Right ventricle myocardium inferior (tissue), 1 donor: ENCODE measurements around the gene TRMT1L. TPM values are rescaled to one million over a fixed set of nuclear protein-coding genes. Genes with fewer than 3 reads are reported as not detected.

Experiments
- ATAC-seq: fragments of 200-7000 bp; cut with Tn5 transposase; one replicate; pipeline ENCODE4 v1.9.1; 2020; ENCODE audit warnings: mild to moderate bottlenecking, moderate library complexity
- DNase-seq: peaks from one replicate; pipeline ENCODE4 v3.0.0; 2021; ENCODE audit errors: missing footprints
- intact Hi-C: fragments of 100-400 bp; cut with DNase I; formaldehyde crosslinking; loops from one replicate; pipeline ENCODE4 v1.11.0; 2022
- total RNA-seq: library from RNA; stranded (reverse); fragmentation: NEBNext Ultra II Directional; extraction: Animal tissue kit (Norgen Biotek cat#: 25700); gene quantifications from one replicate; pipeline ENCODE4 v1.2.1, GENCODE V29; 2021
- donor health status: DM: no; HTN: yes; CAD: no; lungs with severe emphysema.

TRMT1L gene
- total RNA-seq, 1 donor from 2014 or later = 27.6 TPM

DNA sequence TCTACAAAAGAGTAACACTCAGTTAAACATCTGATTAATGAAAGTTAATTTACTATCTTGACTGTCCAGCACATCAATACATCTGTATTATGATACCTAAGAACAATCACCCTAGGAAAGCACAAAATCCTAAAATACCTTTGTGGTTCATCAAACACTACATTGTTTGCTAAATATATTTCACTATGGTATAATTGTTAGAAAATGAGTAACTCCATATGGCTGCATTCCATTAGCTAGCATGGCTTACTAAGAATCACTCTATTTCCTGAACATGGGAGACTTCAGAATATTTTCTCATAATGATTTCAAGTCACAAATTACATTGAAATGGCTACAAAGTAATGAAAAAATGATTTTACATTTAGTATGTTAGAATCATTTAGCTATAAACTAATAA lies 12.5 kb downstream of the TRMT1L start:
- intact Hi-C loops = no loop called here
- DNase-seq (no peak), ATAC-seq (no peak)

DNA sequence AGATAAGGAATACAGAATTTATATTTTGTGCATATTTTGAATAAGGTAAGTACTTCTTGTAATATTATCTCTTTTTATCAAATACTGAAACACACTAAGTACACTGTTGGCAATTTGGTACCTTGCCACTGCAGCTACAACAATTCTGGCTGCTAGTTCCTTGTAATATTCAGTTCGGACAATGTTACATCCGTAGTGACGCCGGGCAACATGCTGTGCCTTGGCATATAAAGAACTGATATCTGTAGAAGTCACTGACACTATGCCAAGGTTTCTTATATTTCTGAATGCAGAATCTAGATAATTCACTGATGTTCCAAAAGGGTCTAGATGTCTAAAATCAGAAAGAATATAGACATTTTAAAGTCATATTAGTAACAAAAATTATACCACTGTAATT lies 17.5 kb downstream of the TRMT1L start:
- DNase-seq (no peak), ATAC-seq (no peak)
- intact Hi-C loops = no loop called here

DNA sequence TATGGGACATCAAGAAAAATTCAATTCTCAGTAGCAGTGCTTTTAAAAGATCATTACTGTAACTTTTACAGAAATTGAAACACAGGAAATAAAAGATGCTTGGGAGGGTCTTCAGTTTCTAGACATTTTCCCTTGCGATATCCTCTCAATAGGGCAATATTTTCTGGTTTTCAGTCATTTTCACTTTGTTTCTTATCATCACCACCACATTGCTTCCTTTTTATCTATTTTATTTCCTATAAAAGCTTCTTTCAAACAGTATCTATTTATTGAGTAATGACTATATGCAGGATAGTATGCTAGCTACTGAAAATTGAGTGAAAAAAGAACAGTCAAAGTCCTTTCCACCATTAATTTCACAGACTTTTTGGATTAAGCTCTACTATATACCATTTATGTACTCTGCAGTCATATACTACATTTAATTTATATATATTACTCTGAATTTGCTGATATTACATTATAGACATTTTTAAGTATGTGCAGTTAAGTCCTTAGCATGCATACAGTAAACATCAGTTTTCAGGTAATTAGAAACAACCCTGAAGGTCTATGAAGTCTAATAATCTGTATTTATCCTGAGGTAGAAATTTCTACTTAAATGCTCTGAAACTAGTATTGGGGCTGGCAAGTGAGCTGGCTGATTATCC lies 18.7 kb downstream of the TRMT1L start:
- DNase-seq (no peak), ATAC-seq (no peak)
- intact Hi-C loops = no loop called here

DNA sequence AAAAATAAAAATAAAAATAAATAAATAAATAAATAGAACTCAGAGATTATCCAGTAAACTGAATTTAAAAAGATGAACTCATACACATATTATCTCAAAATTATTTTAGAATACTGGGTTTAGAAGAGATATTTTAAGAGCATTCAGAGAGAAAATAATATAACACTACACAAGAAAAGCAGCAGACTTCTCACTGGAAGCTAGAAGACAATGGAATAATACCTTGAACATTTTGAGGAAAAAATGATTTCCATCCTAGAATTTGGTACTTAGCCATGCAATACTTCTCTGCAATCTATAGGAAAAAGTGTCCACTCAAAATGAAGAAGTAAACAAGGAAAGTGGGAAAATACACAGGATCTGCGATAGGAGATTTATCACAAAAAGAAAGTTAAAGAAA lies 24.2 kb downstream of the TRMT1L start:
- no peak for DNase-seq
- intact Hi-C loops = no loop called here
- no peak for ATAC-seq

DNA sequence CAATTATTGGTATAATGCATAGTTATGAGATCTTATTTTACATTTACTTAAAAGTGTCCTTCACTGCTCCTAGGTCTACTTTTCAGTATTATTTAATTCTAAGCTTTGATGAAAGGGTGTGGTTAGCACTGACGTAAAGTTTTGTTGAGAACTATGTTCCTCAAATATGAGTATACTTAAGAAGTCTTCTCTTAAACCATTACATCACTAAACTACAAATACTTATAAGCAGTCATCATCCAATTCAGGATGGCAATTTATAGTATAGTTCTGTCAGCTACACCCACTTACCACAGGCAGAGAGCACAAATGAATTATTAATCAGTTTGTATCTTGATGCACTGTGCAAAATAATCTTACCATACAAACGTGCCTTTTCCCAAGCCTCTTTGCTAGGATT lies 27.0 kb downstream of the TRMT1L start:
- ATAC-seq (no peak), DNase-seq (no peak)
- intact Hi-C loops = no loop called here

DNA sequence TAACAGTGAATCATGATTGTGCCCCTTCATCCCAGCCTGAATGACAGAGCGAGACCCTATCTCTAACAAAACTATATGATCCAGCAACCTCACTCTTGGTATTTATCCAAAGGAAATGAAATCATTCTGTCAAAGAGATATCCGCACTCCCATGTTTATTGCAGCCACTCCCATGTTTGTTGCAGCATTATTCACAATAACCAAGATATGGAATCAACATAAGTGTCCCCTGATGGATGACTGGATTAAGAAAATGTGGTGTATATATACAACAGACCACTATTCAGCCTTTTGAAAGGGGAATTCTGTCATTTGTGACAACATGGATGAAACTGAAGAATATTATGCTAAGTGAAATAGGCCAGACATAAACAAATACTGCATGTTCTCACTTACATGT lies 44.4 kb downstream of the TRMT1L start:
- no peak for DNase-seq
- ATAC-seq = no peak
- intact Hi-C loops = no loop called here

DNA sequence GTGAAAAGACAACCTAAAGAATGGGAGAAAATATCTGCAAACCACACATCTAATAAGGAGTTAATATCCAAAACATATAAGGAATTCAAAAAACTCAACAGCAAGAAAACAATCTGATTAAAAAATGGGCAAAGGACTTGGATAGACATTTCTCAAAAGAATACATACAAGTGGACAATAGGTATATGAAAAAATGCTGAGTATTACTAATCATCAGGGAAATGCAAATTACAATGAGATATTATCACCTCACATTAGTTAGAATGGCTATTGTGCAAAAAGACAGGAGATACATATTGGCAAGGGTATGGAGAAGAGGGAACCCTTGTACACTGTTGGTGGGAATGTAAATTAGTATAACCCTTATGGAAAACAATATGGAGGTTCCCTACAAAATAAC lies 44.9 kb downstream of the TRMT1L start:
- ATAC-seq (no peak), DNase-seq (no peak)
- intact Hi-C loops = no loop called here

DNA sequence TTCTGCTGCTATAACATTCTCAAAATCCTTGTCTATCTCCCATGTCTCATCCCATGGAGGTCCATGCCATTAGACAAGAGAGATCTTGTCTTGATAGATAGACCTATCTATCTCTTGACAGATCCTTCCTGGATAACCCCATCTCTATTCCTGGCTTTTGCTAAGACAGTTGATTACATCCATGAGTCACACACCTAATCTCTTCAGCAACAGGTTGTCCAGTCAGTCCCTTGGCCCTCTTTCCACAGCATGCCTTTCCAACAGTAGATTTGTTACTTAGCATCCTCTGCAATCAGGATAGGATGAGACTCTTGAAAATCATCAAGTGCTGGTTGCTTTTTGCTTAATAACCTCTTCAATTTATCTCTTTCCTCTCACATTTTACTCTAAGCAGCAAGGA lies 46.6 kb downstream of the TRMT1L start:
- ATAC-seq = no peak
- intact Hi-C loops = no loop called here

DNA sequence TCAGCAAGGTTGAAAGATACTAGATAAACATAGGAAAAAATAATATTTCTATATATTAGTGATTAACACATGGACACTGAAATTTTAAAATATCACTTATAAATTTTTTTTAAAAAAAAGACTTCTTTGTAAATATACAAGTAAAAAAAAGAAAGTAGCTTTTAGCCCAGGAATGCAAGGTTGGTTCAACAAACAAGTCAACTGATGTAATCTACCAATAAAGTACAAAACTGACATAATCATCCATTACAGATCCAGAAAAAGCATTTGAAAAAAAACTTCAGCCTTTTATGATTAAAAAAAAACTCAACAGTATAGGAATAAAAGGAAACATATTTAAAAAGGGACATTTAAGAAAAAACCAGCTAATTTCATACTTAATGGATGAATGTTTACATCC lies 48.4 kb downstream of the TRMT1L start:
- DNase-seq = no peak
- intact Hi-C loops = no loop called here
- ATAC-seq = no peak

More for the DNA sequence above, 46.6 kb downstream of the TRMT1L start:
- no peak for DNase-seq

DNA sequence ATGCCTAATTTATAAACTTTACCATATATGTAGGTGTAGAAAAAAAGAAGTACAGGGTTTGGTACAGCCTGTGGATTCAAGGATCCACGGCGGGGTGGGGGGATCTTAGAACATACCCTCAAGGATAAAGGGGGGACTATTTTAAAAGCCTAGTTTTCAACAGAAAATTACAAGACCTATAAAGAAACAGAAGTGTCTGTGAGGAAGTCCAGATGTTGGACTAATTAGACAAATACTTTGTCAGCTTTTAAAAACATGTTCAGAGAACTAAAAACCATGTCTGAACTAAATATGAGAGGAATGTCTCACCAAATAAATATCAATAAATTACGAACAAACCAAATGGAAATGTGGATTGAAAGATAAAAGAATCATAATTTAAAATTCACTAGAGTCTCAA lies 51.6 kb downstream of the TRMT1L start:
- intact Hi-C loops = no loop called here
- ATAC-seq (no peak), DNase-seq (no peak)

DNA sequence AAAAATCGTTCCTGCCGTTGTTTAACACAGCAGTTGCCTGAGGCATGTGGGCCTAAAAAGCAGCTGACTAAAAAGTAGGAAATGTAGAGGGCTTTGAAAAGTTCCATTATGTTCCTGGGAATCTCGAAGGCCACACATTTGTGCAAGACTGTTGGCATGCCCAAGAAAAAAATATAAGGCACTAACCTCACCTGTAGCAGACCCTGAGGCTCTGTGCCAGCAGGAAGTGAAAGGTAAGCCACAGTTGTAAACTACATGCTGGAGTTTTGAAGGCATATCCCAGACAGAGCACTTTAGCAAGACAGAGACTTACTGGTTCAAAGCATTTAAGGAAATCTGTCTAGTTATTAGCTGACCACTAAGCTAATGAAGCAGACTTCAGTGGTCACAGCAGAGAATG lies 52.7 kb downstream of the TRMT1L start:
- ATAC-seq (no peak), DNase-seq (no peak)
- intact Hi-C loops = no loop called here

DNA sequence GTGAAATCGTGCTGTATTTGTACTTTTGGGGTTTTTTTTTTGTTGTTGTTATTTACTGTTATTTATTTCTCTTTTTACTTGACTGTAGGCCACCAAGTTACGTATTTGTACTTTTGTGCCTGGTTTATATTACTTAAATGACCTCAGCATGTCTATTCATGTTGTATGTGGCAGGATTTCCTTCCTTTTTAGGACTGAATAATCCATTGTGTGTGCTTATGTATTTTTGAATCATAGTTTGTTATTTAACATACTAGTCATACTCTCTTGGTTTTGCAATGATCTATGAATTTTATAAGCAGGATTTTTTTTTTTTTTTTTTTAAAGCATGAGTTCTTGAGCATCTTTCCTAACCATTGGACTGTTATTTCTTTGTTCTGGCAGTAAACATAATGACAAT lies 60.2 kb downstream of the TRMT1L start:
- ATAC-seq (no peak), DNase-seq (no peak)
- intact Hi-C loops = no loop called here

DNA sequence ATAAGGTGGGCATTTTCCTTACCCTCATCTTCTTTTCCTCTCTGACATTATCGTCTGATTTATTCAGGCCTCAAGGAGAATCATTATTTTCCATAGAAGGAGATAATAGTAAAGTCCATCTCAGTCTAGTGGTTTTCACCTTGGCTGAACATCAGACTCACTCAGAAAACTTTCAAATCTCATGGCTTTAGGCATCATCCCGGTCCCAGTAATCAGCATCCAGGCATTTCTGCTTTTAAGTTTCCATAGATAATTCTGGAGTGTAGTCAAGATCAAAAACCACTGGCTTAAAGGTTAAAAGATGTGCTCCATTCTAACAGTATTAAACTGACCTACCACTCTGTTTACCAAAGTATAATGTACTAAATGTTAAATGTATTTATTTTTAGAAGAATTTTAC lies 62.0 kb downstream of the TRMT1L start:
- intact Hi-C loops = no loop called here
- DNase-seq (no peak), ATAC-seq (no peak)

DNA sequence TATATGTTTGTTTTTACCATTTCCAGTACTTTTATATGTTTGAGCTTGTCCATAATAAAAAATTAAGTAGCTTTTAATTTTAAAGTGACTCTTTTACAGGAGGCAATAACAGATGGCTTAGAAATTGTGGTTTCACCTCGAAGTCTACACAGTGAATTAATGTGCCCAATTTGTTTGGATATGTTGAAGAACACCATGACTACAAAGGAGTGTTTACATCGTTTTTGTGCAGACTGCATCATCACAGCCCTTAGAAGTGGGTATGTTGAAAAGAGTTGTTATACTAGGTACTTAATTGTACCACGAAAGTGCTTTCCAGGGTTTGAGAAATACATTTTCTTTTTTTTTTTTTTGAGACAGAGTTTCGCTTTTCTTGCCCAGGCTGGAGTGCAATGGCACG lies 65.3 kb downstream of the TRMT1L start:
- DNase-seq = no peak
- ATAC-seq = no peak
- intact Hi-C loops = no loop called here

DNA sequence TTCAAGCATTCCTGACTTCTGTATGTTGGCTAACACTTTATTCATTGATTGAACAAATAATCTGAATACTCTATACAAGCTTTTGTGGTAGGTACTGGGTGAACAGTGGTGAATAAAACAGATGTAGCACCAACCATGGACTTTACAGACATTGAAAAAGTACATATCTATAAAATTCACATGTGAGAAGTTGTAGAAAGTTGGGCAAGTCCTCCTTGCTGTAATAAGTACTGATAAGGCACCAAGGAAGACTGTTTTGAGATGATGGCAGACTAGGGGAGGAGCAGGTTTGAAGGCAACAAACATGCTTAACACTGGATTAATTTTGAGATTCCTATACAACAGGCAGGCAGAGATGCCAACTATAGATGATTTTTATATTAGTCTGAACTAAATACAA lies 69.0 kb downstream of the TRMT1L start:
- ATAC-seq (no peak), DNase-seq (no peak)
- intact Hi-C loops = no loop called here

DNA sequence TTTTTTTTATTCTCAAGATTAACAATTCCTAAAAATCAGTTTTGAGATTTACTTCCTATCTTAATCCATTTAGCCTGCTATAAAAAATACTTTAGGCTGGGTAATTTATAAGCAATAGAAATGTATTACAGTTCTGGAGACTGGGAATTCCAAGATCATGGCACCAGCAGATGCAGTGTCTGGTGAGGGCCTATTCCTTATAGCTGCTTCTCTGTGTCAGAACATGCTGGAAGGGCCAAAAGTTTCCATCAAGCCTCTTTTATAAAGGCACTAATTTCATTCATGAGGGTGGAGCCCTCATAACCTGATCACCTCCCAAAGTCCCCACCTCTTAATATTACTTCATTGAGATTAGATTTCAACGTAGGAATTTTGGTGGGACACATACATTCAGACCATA lies 69.7 kb downstream of the TRMT1L start:
- ATAC-seq = no peak
- intact Hi-C loops = no loop called here

DNA sequence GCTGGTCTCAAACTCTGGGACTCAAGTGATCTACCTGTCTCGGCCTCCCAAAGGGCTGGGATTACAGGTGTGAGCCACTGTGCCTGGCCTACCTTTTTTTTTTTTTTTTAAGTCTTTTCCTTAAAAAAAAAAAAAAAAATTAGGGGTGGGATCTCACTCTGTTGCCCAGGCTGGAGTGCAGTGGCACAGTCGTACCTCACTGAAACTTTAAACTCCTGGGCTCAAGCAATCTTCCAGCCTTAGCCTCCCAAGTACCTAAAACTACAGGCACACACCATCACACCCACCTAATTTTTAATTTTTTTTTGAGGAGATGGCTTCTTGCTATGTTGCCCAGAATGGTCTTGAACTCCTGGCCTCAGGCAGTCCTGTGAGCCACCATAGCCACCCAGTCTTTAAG lies 72.9 kb downstream of the TRMT1L start:
- ATAC-seq (no peak), DNase-seq (no peak)
- intact Hi-C loops = no loop called here

More for the DNA sequence above, 69.7 kb downstream of the TRMT1L start:
- DNase-seq = no peak

DNA sequence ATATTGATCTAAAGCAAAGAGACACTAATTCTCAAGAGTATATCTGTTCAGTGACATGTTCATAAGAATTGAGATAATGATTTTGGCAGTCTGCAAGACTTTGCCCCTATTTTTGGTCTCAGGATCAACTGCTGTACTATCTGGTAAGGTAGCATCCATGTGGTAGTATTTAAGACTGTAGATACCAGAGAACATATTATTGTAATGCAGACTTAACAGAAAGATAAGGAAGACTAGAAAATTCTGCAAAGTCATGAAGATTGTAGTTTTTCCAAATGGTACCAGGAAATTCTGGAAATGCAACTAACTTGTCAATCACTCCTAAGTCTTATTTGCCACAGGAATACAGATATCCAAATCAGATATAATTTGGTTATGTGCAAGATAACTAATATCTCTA lies 76.3 kb downstream of the TRMT1L start:
- ATAC-seq (no peak), DNase-seq (no peak)
- intact Hi-C loops = no loop called here

DNA sequence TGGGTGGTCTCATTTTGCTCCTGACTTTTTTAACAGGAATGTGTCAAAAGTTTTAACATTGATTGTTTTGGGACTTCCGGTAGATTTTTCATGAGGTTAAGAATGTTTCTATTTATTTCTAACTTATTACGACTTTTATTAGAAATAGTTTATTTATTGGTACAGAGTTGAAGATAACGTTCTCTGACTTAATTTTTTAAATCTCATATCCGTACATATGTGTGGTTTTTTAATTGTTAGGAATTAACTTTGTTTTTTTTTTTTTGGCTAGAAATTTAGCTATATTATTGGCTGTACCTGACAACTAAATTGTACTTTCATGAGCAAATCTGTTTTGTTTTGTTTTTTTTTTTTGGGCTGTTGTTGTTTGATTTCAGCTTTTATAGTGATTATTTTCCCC lies 79.4 kb downstream of the TRMT1L start:
- ATAC-seq = no peak
- no peak for DNase-seq
- intact Hi-C loops = no loop called here

DNA sequence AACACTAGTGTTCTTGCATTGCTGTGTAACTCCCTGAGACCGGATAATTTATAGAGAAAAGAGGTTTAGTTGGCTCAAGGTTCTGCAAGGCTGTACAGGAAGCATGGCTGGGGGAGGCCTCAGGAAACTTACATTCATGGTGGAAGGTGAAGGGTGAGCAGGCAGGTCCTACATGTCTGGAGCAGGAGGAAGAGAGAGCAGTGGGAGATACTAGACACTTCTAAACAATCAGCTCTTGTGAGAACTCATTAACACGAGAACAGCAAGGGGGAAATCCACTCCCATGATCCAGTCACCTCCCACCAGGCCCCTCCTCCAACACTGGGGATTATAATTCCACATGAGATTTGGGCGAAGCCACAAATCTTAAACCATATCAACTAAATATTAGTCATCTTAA lies 81.3 kb downstream of the TRMT1L start:
- no peak for ATAC-seq
- no peak for DNase-seq
- intact Hi-C loops = no loop called here

DNA sequence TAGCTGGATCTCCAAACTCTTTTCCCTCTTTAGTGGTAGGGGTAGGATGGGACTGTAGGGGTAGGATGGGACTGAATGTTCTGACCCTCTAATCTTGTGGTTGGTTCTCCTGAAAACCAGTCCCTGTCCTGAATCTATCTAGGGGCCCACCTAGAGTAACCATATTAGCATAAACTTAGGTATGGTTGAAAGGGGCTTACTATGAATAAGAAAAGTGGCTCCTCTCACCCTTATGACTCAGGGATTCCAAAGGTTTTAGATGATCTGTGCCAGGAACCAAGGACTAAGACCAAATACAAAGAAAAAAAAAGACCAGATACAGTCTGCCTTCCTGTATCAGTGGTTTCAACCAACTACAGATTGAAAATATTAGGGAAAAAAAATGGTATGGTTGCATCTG lies 82.4 kb downstream of the TRMT1L start:
- DNase-seq (no peak), ATAC-seq (no peak)
- intact Hi-C loops = no loop called here

DNA sequence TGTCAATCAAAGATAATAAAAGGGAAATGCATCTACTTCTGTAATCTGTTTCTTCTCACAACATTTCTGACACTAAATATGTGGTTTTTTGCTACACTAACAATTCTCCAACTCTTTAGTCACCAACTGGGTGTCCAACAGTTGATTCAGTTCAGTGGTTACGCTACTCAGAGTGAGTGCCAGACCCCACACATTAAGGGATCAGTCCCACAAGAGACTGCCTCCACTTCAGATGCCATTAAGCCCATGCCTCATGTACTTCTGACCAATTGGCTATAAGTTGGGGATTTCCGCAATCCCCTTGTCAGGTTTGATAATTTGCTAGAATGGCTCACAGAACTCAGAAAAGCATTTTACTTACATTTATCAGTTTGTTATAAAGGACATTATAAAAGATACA lies 83.0 kb downstream of the TRMT1L start:
- no peak for DNase-seq

More for the DNA sequence above, 83.0 kb downstream of the TRMT1L start:
- ATAC-seq = no peak
- intact Hi-C loops = no loop called here
